Measurements from ENCODE around the gene TLR8. TPM values are rescaled to one million over a fixed set of nuclear protein-coding genes. Genes with fewer than 3 reads are reported as not detected.

The TLR8 gene
- total and polyA plus RNA-seq, 2 of the 13 experiments (the other 11 are each of a cell fraction or from before 2014, with no cell fraction given) = not detected

DNA sequence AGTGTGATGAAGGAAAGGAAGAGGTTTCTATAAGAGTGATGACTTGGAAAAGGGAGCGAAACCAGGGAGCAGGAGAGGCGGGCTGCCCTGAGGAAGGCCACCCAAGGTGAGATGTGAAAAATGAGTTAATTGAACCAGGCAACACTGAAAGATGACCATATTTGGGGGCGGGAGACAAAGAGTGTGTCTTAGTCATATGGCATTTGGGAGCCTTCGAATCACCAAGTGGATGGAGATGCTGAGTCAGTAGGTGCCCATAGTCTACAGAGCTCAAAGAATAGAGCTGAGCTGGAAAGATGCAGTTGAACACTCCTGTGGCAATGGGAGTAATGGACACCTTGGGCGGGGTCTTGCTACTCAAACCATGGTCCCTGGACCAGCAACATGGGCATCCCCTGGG is 8.3 kb upstream of the TLR8 start:
- intact Hi-C loops (cut with micrococcal nuclease; ENCODE audit: unreplicated experiment) = no loop called here
- Histone ChIP-seq H3K36me3 (replicated peaks in 1 of 2; ENCODE audit: control insufficient read depth in 1 of 2, insufficient read depth in 2 of 2, low read length in 2 of 2) (no peaks in the 10 kb centered on the region), H4K20me1 (ENCODE audit: insufficient read depth, low read length) (no peaks in the 10 kb centered on the region), H3K79me2 (ENCODE audit: insufficient read depth, low read length) (no peaks in the 10 kb centered on the region), H3K27ac (ENCODE audit: extremely low read length, insufficient read depth, low read length) (no peak overlapping the region), H2AFZ (ENCODE audit: low read length) (no peak overlapping the region), H3K4me3 (replicated peaks in 1 of 3; ENCODE audit: insufficient read depth in 1 of 3, low read depth in 2 of 3, low read length in 3 of 3) (no peak overlapping the region), H3K4me1 (ENCODE audit: insufficient read depth, low read length) (no peaks in the 10 kb centered on the region), H3K4me2 (ENCODE audit: low read depth, low read length) (no peak overlapping the region), H3K27me3 (ENCODE audit: control insufficient read depth in 1 of 2, insufficient read depth in 2 of 2, low read length in 2 of 2) (no peaks in the 10 kb centered on the region), H3K9ac (ENCODE audit: insufficient read depth, low read depth, low read length) (no peak overlapping the region), H3K9me3 (ENCODE audit: low read length) (no peaks in the 10 kb centered on the region)
- in situ Hi-C loops (cut with HindIII; ENCODE audit: extremely low pct_ligation_motif_present, low pct_unique_long_range_greater_than_20kb) = no loop called here
- FAIRE-seq (no peak), DNase-seq (ENCODE audit: low spot score) (no peak), ATAC-seq (no peak)
- CTCF ChIA-PET (ENCODE audit: low intra/inter-chr PET ratio, low total read pairs) = no interaction called here
- WGBS (ENCODE audit: low lambda C conversion rate) = 54% methylated on average over 3 of the region's 5 CpGs
- BruUV-seq (replicated peaks) = no TSS peak
- POLR2A ChIA-PET = no interaction called here
- TF ChIP-seq, protein P1, sequence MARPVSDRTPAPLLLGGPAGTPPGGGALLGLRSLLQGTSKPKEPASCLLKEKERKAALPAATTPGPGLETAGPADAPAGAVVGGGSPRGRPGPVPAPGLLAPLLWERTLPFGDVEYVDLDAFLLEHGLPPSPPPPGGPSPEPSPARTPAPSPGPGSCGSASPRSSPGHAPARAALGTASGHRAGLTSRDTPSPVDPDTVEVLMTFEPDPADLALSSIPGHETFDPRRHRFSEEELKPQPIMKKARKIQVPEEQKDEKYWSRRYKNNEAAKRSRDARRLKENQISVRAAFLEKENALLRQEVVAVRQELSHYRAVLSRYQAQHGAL (CRISPR knock-in tag; IDR thresholded peaks at IDR 0.05; ENCODE audit: not compliant biosample characterization) = no peak
- no peak for TF ChIP-seq ZNF331 (CRISPR knock-in tag; IDR thresholded peaks at IDR 0.05)
- TF ChIP-seq NCOA5 (CRISPR knock-in tag; IDR thresholded peaks at IDR 0.05) = no peak
- no peak for TF ChIP-seq PHB2 (IDR thresholded peaks at IDR 0.05; ENCODE audit: partially characterized antibody)

DNA sequence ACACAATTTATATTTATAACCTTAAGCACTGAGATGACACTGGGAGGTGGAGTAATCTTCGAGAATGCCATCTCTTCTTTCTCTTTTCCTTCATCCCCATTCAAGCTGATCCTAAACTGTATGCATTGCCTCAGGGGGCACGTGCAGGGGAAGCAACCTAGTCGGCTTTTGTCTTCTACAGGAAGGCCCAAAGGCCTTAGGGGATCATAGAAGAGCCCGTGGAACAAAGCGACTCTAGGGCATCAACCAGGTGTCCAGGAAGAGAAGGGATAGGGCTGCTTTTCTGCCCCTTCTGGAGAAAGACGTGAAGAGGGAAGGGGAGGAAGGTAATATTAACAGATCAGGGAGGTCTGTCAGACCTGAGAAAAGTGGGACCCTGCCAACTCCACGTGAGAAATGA is 6.9 kb upstream of the TLR8 start:
- in situ Hi-C loops (cut with HindIII; ENCODE audit: extremely low pct_ligation_motif_present, low pct_unique_long_range_greater_than_20kb) = no loop called here
- Histone ChIP-seq H3K27ac (ENCODE audit: extremely low read length, insufficient read depth, low read length) (no peak overlapping the region), H3K36me3 (replicated peaks in 1 of 2; ENCODE audit: control insufficient read depth in 1 of 2, insufficient read depth in 2 of 2, low read length in 2 of 2) (no peaks in the 10 kb centered on the region), H3K9me3 (ENCODE audit: low read length) (no peaks in the 10 kb centered on the region), H3K4me1 (ENCODE audit: insufficient read depth, low read length) (no peaks in the 10 kb centered on the region), H4K20me1 (ENCODE audit: insufficient read depth, low read length) (no peaks in the 10 kb centered on the region), H3K4me2 (ENCODE audit: low read depth, low read length) (no peak overlapping the region), H2AFZ (ENCODE audit: low read length) (no peak overlapping the region), H3K79me2 (ENCODE audit: insufficient read depth, low read length) (no peaks in the 10 kb centered on the region), H3K27me3 (ENCODE audit: control insufficient read depth in 1 of 2, insufficient read depth in 2 of 2, low read length in 2 of 2) (no peaks in the 10 kb centered on the region), H3K9ac (ENCODE audit: insufficient read depth, low read depth, low read length) (no peak overlapping the region), H3K4me3 (replicated peaks in 1 of 3; ENCODE audit: insufficient read depth in 1 of 3, low read depth in 2 of 3, low read length in 3 of 3) (no peak overlapping the region)
- FAIRE-seq (no peak), DNase-seq (ENCODE audit: low spot score) (no peak), ATAC-seq (no peak)
- TF ChIP-seq BHLHE40 (IDR thresholded peaks at IDR 0.05; ENCODE audit: low read length) = no peak
- TF ChIP-seq MXI1 (IDR thresholded peaks at IDR 0.05; ENCODE audit: borderline replicate concordance, low read depth, low read length) = no peak
- TF ChIP-seq ZNF292 (CRISPR knock-in tag; IDR thresholded peaks at IDR 0.05; ENCODE audit: borderline replicate concordance, low read depth) = no peak
- TF ChIP-seq ZNF776 (CRISPR knock-in tag; IDR thresholded peaks at IDR 0.05) = no peak
- TF ChIP-seq HDAC6 (IDR thresholded peaks at IDR 0.05; ENCODE audit: low read depth, low read length) = no peak
- TF ChIP-seq SMARCC2 (IDR thresholded peaks at IDR 0.05) = no peak
- TF ChIP-seq ZFX (CRISPR knock-in tag; IDR thresholded peaks at IDR 0.05; ENCODE audit: low read depth) = no peak
- no peak for TF ChIP-seq FOSL1 (CRISPR knock-in tag; IDR thresholded peaks at IDR 0.05; ENCODE audit: borderline replicate concordance)
- no peak for TF ChIP-seq DR1 (CRISPR knock-in tag; IDR thresholded peaks at IDR 0.05)
- TF ChIP-seq ZNF484 (CRISPR knock-in tag; IDR thresholded peaks at IDR 0.05; ENCODE audit: borderline replicate concordance, low read depth) = no peak
- no peak for TF ChIP-seq ARID2 (CRISPR knock-in tag; IDR thresholded peaks at IDR 0.05; ENCODE audit: borderline replicate concordance)
- no peak for TF ChIP-seq ZNF547 (CRISPR knock-in tag; IDR thresholded peaks at IDR 0.05)
- WGBS (ENCODE audit: low lambda C conversion rate) = 25% methylated on average over 7 of the region's 7 CpGs
- CTCF ChIA-PET (ENCODE audit: low intra/inter-chr PET ratio, low total read pairs) = no interaction called here
- POLR2A ChIA-PET = no interaction called here
- BruUV-seq (replicated peaks) = no TSS peak
- intact Hi-C loops (cut with micrococcal nuclease; ENCODE audit: unreplicated experiment) = no loop called here

Measured in HepG2 (cell line).